SK-N-SH (cell line): ENCODE measurements around the gene KIAA0040. TPM values are rescaled to one million over a fixed set of nuclear protein-coding genes. Genes with fewer than 3 reads are reported as not detected.

Source experiments
- CTCF ChIA-PET: fragments of 300-600, 350-600 bp; formaldehyde crosslinking; extraction: SDS; loops from one replicate; lab custom pipeline; 2021; lab: Yijun Ruan, JAX
- POLR2A ChIA-PET: fragments of 350-600 bp; sonication (Branson Sonifier 250); formaldehyde crosslinking; extraction: SDS; loops from one replicate; lab custom pipeline; 2020; ENCODE audit warnings: antibody characterized with exemption, inconsistent platforms; lab: Yijun Ruan, JAX
- DNase-seq: peaks from one replicate; pipeline ENCODE4 v3.0.0; 2012
- H2AFZ ChIP-seq: fragments of 200-600 bp; sonication (generic); 2 replicates; pipeline ENCODE4 v1.8.1; 2016; ENCODE audit warnings: antibody characterized with exemption, mild to moderate bottlenecking, low read depth
- H3F3A ChIP-seq: fragments of 200-600 bp; sonication (generic); replicated peaks from 2 replicates; pipeline ENCODE3; 2016; ENCODE audit warnings: antibody characterized with exemption, mild to moderate bottlenecking; ENCODE audit not compliant: insufficient read depth
- H3K27ac ChIP-seq, 2 experiments: fragments of 200-500 bp in 1 of 2; fragments of 200-600 bp in 1 of 2; sonication (Bioruptor generic) in 1 of 2; sonication (generic), shearing (Covaris generic) in 1 of 2; 2 replicates each; pipeline versions ENCODE4 v1.5.1 to v1.6.1; 2014 to 2016; ENCODE audit warnings: low read depth in 2 of 2, inconsistent platforms in 1 of 2, low read length in 1 of 2, mild to moderate bottlenecking in 1 of 2, mixed read lengths in 1 of 2
- H3K27me3 ChIP-seq: fragments of 200-600 bp; sonication (generic), shearing (Covaris generic); 2 replicates; pipeline ENCODE4 v1.6.1; 2016; ENCODE audit warnings: mixed run types; ENCODE audit not compliant: insufficient read depth
- H3K36me3 ChIP-seq, 2 experiments: fragments of 200-500 bp in 1 of 2; fragments of 200-600 bp in 1 of 2; sonication (Bioruptor generic) in 1 of 2; sonication (generic) in 1 of 2; replicated peaks in 1 of 2; 2 replicates each; pipeline versions ENCODE3 to v1.5.1; 2014 to 2016; ENCODE audit warnings: low read length in 1 of 2, mild to moderate bottlenecking in 1 of 2; ENCODE audit not compliant: insufficient read depth in 2 of 2, control insufficient read depth in 1 of 2
- H3K4me1 ChIP-seq, 2 experiments: fragments of 200-500 bp in 1 of 2; fragments of 200-600 bp in 1 of 2; sonication (Bioruptor generic) in 1 of 2; sonication (generic), shearing (Covaris generic) in 1 of 2; 2 replicates each; pipeline versions ENCODE4 v1.5.1 to v1.6.1; 2014 to 2016; ENCODE audit warnings: low read depth in 1 of 2, low read length in 1 of 2, mixed run types in 1 of 2; ENCODE audit not compliant: insufficient read depth in 2 of 2, control insufficient read depth in 1 of 2
- H3K4me2 ChIP-seq: fragments of 200-600 bp; sonication (generic), shearing (Covaris generic); 2 replicates; pipeline ENCODE4 v1.6.1; 2017; ENCODE audit warnings: mixed run types
- H3K4me3 ChIP-seq, 2 experiments: fragments of 200-500 bp in 1 of 2; fragments of 200-600 bp in 1 of 2; sonication (Bioruptor generic) in 1 of 2; sonication (generic), shearing (Covaris generic) in 1 of 2; 2 replicates each; pipeline versions ENCODE4 v1.5.1 to v1.8.1; 2014 to 2016; ENCODE audit warnings: low read depth in 2 of 2, inconsistent platforms in 1 of 2, low read length in 1 of 2, mild to moderate bottlenecking in 1 of 2, mixed read lengths in 1 of 2, moderate library complexity in 1 of 2
- H3K79me2 ChIP-seq: fragments of 200-600 bp; sonication (generic); 2 replicates; pipeline ENCODE4 v1.8.1; 2017; ENCODE audit warnings: mild to moderate bottlenecking; ENCODE audit not compliant: insufficient read depth
- H3K9ac ChIP-seq: fragments of 200-600 bp; sonication (generic); 2 replicates; pipeline ENCODE4 v1.6.1; 2017; ENCODE audit warnings: mixed run types
- H3K9me2 ChIP-seq: fragments of 200-600 bp; sonication (generic); 2 replicates; pipeline ENCODE4 v1.6.1; 2017; ENCODE audit warnings: mixed run types
- H3K9me3 ChIP-seq: fragments of 200-600 bp; sonication (generic); 2 replicates; pipeline ENCODE4 v1.6.1; 2017; ENCODE audit warnings: mixed run types, mild to moderate bottlenecking, moderate library complexity
- H4K20me1 ChIP-seq: fragments of 200-600 bp; sonication (generic); 2 replicates; pipeline ENCODE4 v1.6.1; 2017; ENCODE audit warnings: mild to moderate bottlenecking, mixed run types; ENCODE audit not compliant: insufficient read depth
- IRF3 ChIP-seq: fragments of 150-350 bp; IDR thresholded peaks from 2 replicates; pipeline ENCODE4 v1.6.1; 2016; ENCODE audit warnings: mild to moderate bottlenecking, low read depth, low read length
- MEF2A ChIP-seq: IDR thresholded peaks from 2 replicates; pipeline ENCODE4 v1.4.0; 2012; ENCODE audit warnings: low read depth, borderline replicate concordance
- MXI1 ChIP-seq: IDR thresholded peaks from 2 replicates; pipeline ENCODE4 v1.6.1; 2012; ENCODE audit warnings: mild to moderate bottlenecking, low read depth, low read length, improper control_type of control experiment
- PBX3 ChIP-seq: IDR thresholded peaks from 2 replicates; pipeline ENCODE4; 2012
- RXRA ChIP-seq: IDR thresholded peaks from 2 replicates; pipeline ENCODE4 v1.4.0; 2012; ENCODE audit warnings: low read depth, mild to moderate bottlenecking, borderline replicate concordance
- TCF12 ChIP-seq: IDR thresholded peaks from 2 replicates; pipeline ENCODE4 v1.4.0; 2012
- USF2 ChIP-seq: fragments of 150-350 bp; IDR thresholded peaks from 2 replicates; pipeline ENCODE4 v1.6.1; 2017; ENCODE audit warnings: antibody characterized with exemption, low read length, low read depth, borderline replicate concordance
- ZBTB33 ChIP-seq: IDR thresholded peaks from 2 replicates; pipeline ENCODE4 v1.4.0; 2012; ENCODE audit warnings: low read depth, borderline replicate concordance
- WGBS: methylation state at CpG from one replicate; pipeline ENCODE4 v1.1.6; 2017; ENCODE audit warnings: low lambda C conversion rate; 5-methylcytosine and 5-hydroxymethylcytosine counted together
- polyA plus RNA-seq, 3 experiments: library from polyadenylated mRNA; depleted of rRNA; stranded (reverse); fragments of >200 nt; gene quantifications; 2 replicates each; pipeline ENCODE4 v1.2.3, GENCODE V29; 2012

Gene KIAA0040
- polyA plus RNA-seq, 1 of the 3 experiments (the other 2 are of a cell fraction) = 0.08 TPM

GRCh38 chr1:175155473-175155856 lies 37.1 kb downstream of the KIAA0040 start:
- ChIA-PET POLR2A (no interaction called here), CTCF (interaction anchor here (0.7 to 9.1 kb wide), 61 partner anchors 9 to 1688 kb away, joined by 3 to 176 read pairs (median 5); partner anchors contain the start of genes KIAA0040 and TNR)
- WGBS = 30% methylated on average over 4 of the region's 4 CpGs

More at GRCh38 chr1:175155473-175155856, 37.1 kb downstream of the KIAA0040 start:
- H3K27me3 ChIP-seq = 0 out of 2 replicates have a peak, but pooled peaks cover 10% of the 10 kb centered on the region
- no peak overlapping the region for H3K4me2 ChIP-seq
- H3K4me3 ChIP-seq = no peak overlapping the region
- TF ChIP-seq MEF2A (no peak), RXRA (no peak), MXI1 (no peak), TCF12 (no peak), IRF3 (no peak), ZBTB33 (no peak), USF2 (no peak), PBX3 (no peak)
- no peak overlapping the region for H2AFZ ChIP-seq
- DNase-seq = no peak
- H3K9ac ChIP-seq = no peak overlapping the region
- H3K4me1 ChIP-seq = no peaks in the 10 kb centered on the region
- H3K79me2 ChIP-seq = no peaks in the 10 kb centered on the region
- H4K20me1 ChIP-seq = no peaks in the 10 kb centered on the region
- H3F3A ChIP-seq = no peaks in the 10 kb centered on the region
- no peak overlapping the region for H3K27ac ChIP-seq
- no peaks in the 10 kb centered on the region for H3K36me3 ChIP-seq
- H3K9me3 ChIP-seq = no peaks in the 10 kb centered on the region
- H3K9me2 ChIP-seq = no peaks in the 10 kb centered on the region
